Measurements from ENCODE around the gene GCN1.
"Not testable (repeated sequence)": the region's sequence is repeated elsewhere in the genome, so short reads cannot be mapped to it uniquely, and the experiment has no call there.

The GCN1 gene

GRCh38 chr12:120212301-120212700 lies 17.8 kb upstream of the GCN1 start:
- DNase-seq = no peak

GRCh38 chr12:120211904-120212283 lies 17.4 kb upstream of the GCN1 start:
- DNase-seq = no peak

DNA sequence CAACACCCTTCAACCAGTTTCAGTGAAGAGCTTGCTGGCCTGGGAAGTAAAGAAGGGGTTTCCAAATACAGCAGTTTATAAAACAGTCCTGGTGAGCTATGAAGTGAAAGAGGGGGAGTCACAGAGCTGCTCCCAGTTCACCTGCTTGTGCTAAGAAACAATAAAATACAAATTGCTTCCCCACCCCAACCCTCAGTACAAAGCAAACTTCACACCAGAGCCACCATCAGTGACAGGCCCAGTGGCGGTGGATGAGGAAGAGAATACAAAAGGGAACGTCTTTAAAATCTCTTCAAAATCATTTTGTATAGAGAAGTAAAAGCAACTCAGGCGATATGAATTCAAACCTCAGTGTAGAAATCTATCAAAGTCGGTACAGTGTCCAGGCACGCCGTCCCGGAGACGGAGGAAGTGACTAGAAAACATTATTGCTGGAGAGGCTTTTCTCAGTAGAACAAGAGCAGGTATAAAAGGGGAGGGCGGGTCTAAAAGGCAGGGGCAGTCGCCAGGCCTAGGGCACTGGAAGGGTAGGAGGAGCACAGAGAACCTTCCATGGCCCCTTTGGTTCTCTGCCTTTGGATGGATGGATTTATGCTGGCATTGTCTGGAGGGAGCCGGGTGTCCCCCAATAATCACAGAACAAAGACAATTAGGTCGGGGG lies 16.9 kb upstream of the GCN1 start:
- DNase-seq = no peak

- DNase-seq = no peak
Observed at GRCh38 chr12:120209851-120210250, 15.3 kb upstream of the GCN1 start.

- no peak for DNase-seq
Observed at GRCh38 chr12:120207227-120207626, 12.7 kb upstream of the GCN1 start.

DNA sequence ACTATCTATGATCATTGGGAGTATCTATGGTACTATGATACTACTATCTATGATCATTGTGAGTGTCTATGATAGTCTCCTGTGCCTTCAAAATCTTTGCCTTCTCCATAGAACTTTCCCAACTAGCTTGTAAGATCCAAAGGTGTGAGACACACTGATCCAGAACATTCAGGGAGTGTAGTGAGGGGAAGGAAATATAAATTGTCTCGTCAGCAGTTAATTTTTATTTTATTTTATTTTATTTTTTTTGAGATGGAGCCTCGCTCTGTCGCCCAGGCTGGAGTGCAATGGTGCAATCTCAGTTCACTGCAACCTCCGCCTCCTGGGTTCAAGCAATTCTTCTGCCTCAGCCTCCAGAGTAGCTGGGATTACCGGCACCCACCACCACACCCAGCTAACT lies 12.3 kb upstream of the GCN1 start:
- DNase-seq = not testable (repeated sequence)

DNA sequence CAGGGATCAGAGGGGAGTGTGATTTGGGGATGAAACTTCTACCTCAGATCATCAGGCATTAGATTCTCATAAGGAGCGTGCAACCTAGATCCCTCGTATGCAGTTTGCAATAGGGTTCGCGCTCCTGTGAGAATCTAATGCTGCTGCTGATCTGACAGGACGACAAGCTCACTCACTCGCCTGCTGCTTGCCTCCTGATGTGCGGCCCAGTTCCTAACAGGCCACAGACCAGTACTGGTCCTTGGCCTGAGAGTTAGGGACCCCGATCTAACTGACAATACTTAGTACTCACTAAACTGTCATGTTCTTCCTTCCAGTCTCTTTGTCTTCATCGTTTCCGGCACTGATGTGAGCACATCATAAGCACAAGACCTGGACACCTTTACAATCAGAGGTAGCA lies 11.7 kb upstream of the GCN1 start:
- DNase-seq = no peak

- DNase-seq = no peak
Observed at GRCh38 chr12:120204171-120204570, 9.7 kb upstream of the GCN1 start.

- DNase-seq = peak in 1 of 2 donors; percentile 6
Observed at GRCh38 chr12:120200364-120200800, 5.9 kb upstream of the GCN1 start.

DNA sequence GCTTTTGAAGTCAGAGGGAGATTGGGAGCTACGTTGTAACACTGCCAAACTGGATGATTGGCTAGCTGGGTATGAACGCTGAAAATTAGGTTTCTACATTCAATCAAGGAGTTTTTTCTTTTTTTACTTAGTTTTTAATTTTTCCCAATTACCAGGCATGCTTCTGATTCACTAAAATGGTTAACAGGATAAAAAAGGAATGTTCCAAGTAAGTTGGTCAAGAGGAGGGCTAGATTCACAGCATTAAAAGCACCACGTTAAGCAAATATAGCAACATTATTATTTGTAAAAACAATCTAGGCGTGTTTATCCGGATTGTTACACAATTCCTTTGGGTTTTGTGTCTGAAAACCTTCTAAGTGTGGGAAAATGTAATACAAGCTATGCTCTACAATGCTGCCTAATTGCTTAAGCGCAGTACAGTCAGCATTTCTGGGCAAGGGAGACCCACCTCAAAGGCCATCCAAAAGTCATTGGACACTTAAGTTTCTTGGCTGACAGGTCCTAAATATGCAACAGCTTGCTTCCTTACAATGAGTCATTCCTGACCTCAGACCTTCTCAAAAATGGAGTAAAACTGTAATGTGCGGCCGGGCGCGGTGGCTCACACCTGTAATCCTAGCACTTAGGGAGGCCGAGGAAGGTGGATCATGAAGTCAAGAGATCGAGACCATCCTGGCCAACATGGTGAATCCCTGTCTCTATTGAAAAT lies 5.2 kb upstream of the GCN1 start:
- peak in 1 of 2 donors; percentile 20 for DNase-seq

- DNase-seq = no peak
Observed at GRCh38 chr12:120199025-120199424, 4.5 kb upstream of the GCN1 start.

GRCh38 chr12:120197542-120197887 lies 3.0 kb upstream of the GCN1 start:
- no peak for DNase-seq

GRCh38 chr12:120196817-120197541 lies 2.5 kb upstream of the GCN1 start:
- DNase-seq = not testable (repeated sequence)

DNA sequence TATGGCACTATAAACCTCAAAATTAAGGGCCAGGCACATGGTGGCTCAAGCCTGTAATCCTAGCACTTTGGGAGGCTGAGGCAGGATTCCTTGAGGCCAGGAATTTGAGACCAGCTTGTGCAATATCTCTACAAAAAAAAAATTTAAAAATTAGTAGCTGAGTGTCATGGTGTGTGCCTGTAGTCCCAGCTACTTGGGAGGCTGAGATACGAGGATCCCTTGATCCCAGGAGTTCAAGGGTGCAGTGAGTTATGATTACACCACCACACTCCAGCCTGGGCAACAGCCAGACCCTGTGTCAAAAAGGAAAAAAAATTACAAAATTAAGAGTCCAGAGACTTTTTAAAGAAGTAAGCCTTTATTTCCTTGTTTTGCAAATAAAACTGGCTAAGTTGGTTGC lies 1.8 kb upstream of the GCN1 start:
- DNase-seq = no peak

DNA sequence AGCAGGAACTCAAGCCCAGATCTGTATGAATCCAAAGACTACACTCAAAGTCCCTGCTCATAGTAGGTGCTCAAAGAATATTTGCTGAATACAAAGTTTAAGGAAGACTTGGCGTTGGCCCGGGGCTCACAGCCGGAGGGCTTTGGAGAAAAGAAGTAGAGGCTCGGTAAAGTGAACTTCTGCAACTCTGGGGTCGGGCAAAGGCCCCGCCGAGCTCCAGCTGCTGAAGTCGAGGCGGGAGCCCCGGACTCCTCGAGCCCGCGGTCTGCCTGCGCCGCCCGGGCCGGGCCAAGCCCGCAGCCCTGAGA lies 335 bp downstream of the GCN1 start:
- no peak for DNase-seq

DNA sequence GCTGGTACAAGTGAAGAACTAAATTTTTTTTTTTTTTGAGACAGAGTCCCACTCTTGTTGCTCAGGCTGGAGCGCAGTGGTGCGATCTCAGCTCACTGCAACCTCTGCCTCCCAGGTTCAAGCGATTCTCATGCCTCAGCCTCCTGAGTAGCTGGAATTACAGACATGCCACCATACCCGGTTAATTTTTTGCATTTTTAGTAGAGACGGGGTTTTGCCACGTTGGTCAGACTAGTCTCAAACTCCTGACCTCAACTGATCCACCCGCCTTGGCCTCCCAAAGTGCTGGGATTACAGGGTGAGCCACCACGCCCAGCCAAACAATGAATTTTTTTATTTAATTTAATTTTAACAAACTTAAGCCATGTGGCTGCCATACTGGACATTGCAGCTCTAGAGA lies 1.2 kb downstream of the GCN1 start:
- DNase-seq = not testable (repeated sequence)

DNA sequence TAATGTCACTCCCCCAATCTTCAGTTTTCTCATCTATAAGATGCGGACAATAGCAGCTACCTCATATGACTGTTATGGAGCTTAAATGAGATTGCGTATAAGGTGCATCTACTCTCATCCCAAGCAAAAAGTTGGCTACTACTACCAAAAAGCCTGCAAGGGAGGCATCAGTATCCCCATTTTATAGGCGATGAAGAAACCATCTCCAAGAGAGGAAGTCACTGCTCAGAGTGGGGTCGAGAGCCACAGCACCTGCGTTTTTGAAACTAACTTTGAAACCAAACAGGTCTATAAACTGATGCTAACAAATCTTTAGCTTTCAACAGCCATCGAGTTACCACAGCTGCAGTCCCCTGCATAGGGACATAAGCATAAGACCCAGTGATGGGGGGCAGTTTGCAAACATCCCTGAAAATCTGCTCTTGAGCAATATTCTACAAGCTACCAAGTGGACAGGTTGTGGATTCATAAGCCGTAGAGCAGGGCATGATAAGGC lies 3.5 kb downstream of the GCN1 start:
- no peak for DNase-seq

GRCh38 chr12:120190386-120190785 lies 4.1 kb downstream of the GCN1 start:
- no peak for DNase-seq

DNA sequence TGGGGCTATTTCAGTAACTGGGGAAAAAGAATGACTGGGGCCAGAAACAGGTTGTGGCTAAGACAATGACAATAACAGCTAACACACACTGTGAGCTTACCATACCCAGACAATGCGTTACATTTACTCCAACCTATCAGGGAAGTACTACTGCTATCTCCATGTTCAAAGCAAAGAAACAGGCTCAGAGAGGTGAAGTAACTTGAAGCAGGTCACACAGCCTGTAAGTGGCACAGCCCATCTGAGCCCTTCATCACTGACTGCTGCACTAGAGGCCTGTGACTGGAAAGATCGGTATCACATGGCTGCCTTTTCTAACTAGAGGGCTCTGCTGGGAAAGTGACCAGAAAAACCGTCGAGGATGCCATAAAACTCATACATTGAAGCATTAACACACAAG lies 7.9 kb downstream of the GCN1 start:
- no peak for DNase-seq

- DNase-seq = no peak
Observed at GRCh38 chr12:120183211-120183631, 11.3 kb downstream of the GCN1 start.

DNA sequence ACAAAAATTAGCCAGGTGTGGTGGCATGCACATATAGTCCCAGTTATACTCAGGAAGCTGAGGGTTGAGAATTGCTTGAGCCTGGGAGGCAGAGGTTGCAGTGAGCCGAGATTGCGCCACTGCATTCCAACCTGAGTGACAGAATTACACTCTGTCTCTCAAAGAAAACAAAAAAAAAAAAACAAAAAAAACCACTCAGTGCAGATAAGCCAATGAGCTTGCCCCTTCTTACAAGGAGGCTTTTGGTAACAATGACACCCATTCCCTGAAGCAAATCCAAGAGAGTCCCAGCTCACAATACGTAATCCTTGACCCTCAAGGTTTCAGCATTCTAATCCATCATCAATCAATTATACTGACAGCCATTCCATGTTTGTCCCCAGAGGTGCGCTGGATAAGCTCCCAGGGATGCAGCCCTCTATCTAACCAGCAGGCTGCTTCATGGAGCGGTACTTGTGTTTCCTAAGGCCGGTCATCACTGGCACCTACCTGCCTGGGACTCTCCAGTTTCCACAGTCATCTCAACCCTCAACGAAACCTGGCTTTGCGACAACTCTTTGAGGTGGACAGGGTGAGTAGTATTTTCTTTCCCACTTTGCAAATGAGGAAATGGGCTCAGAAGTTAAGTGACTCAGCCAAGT lies 12.4 kb downstream of the GCN1 start:
- DNase-seq = no peak

DNA sequence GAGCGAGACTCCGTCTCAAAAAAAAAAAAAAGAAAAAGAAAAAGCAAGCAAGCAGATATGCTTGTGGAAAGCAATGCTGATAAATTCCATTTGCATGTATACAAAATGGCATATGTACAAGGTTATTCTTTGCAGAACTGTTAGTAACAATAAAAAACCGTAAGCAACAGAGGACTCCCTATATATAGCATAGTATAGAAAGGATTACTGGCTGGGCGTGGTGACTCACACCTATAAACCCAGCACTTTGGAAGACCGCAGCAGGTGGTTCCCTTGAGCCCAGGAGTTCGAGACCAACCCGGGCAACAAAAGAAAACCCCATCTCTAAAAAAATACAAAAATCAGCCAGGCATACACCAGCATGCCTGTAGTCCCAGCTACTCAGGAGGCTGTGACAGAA lies 13.5 kb downstream of the GCN1 start:
- DNase-seq = no peak

DNA sequence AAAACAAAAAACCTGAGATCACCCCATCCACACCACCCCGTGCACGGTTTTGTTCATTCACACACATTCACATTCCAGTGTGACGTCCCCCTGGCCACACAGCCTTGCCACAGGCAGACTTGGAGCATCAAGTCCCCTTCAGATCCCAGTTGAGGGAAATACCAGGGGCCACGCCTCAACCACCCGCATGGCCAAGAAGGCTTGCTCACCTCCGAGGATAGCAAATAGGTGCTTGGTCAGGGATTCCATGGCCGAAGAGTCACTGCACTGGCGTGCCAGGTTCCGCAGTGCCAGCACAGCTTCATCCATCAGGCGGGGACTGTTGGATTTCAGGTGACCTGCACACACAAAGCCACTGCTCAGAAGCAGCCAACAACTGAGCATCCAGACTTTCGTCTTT lies 19.0 kb downstream of the GCN1 start:
- no peak for DNase-seq

DNA sequence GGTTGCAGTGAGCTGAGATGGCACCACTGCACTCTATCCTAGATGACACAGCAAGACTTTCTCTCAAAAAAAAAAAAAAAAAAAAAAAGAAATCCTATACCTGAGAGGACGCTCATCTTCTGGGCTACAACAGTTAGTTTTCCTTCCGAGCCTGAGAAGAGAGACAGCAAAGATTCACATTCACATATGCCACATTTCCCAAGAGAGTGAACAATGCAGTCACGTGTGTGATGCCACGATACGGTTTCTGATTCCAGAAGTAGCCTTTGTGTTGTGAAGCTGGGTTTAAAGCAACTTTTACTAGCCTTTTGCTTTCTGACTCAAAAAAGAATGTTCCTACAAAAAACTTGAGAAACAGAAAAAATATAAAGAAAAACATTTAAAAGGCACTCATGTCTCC lies 19.5 kb downstream of the GCN1 start:
- DNase-seq = no peak

All from inflammatory macrophage treated with lipopolysaccharide for 1 hour (primary cell).